ENCODE measurements around the gene DLGAP1. TPM values are rescaled to one million over a fixed set of nuclear protein-coding genes. Genes with fewer than 3 reads are reported as not detected.
"Not testable (repeated sequence)": the region's sequence is repeated elsewhere in the genome, so short reads cannot be mapped to it uniquely, and the experiment has no call there.

Gene DLGAP1
- 0.11 TPM for polyA plus RNA-seq (2013, experiment 1 of 2; ENCODE audit: insufficient read length)
- 0.06 TPM for polyA plus RNA-seq (2013, experiment 2 of 2; ENCODE audit: insufficient read length)

- peak; percentile 30 for DNase-seq
Observed at GRCh38 chr18:4455113-4455811, at the start of gene DLGAP1. Gene DLGAP1 (minus strand): TSS chr18:4455307.

- DNase-seq: not testable (repeated sequence)
Observed at GRCh38 chr18:4494703-4495284, 39.7 kb upstream of the DLGAP1 start.

- no peak for DNase-seq
Observed at GRCh38 chr18:4468511-4468910, 13.4 kb upstream of the DLGAP1 start.

- DNase-seq: no peak
Observed at GRCh38 chr18:4454537-4455112, 482 bp downstream of the DLGAP1 start.

- DNase-seq: no peak
Observed at GRCh38 chr18:4453874-4454536, 1.1 kb downstream of the DLGAP1 start.

GRCh38 chr18:4453567-4453873 is 1.6 kb downstream of the DLGAP1 start:
- DNase-seq: no peak

GRCh38 chr18:4450065-4450658 is 4.9 kb downstream of the DLGAP1 start:
- DNase-seq: no peak

- DNase-seq: no peak
Observed at GRCh38 chr18:4445902-4446301, 9.2 kb downstream of the DLGAP1 start.

GRCh38 chr18:4444306-4444705 is 10.8 kb downstream of the DLGAP1 start:
- no peak for DNase-seq

- DNase-seq: no peak
Observed at GRCh38 chr18:4441098-4441497, 14.0 kb downstream of the DLGAP1 start.

- no peak for DNase-seq
Observed at GRCh38 chr18:4438938-4439337, 16.2 kb downstream of the DLGAP1 start.

GRCh38 chr18:4433717-4434116 is 21.4 kb downstream of the DLGAP1 start:
- DNase-seq: peak; percentile 65

GRCh38 chr18:4430836-4431235 is 24.3 kb downstream of the DLGAP1 start:
- no peak for DNase-seq

GRCh38 chr18:4417714-4418113 is 37.4 kb downstream of the DLGAP1 start:
- DNase-seq: no peak

- DNase-seq: no peak
Observed at GRCh38 chr18:4416976-4417375, 38.1 kb downstream of the DLGAP1 start.

- DNase-seq: no peak
Observed at GRCh38 chr18:4412286-4412685, 42.8 kb downstream of the DLGAP1 start.

- no peak for DNase-seq
Observed at GRCh38 chr18:4406856-4407255, 48.3 kb downstream of the DLGAP1 start.

- no peak for DNase-seq
Observed at GRCh38 chr18:4405965-4406364, 49.1 kb downstream of the DLGAP1 start.

GRCh38 chr18:4403836-4404235 is 51.3 kb downstream of the DLGAP1 start:
- DNase-seq: no peak

GRCh38 chr18:4400911-4401310 is 54.2 kb downstream of the DLGAP1 start:
- no peak for DNase-seq

GRCh38 chr18:4399929-4400328 is 55.2 kb downstream of the DLGAP1 start:
- DNase-seq: no peak

- DNase-seq: no peak
Observed at GRCh38 chr18:4394700-4395099, 60.4 kb downstream of the DLGAP1 start.

GRCh38 chr18:4391859-4392258 is 63.2 kb downstream of the DLGAP1 start:
- DNase-seq: no peak
